PC-9 (cell line): ENCODE results near the gene NKAIN2. TPM values are rescaled to one million over a fixed set of nuclear protein-coding genes. Genes with fewer than 3 reads are reported as not detected.
"Not testable (repeated sequence)": the region's sequence is repeated elsewhere in the genome, so short reads cannot be mapped to it uniquely, and the experiment has no call there.

Source experiments
- BruUV-seq: library from RNA; stranded (reverse); fragments of 400-500 nt; replicated peaks from 2 replicates; lab custom pipeline; 2021; lab: Mats Ljungman, UMichigan
- CTCF ChIA-PET: fragments of 300-600 bp; sonication (Branson Sonifier 250); formaldehyde crosslinking; loops from one replicate; lab custom pipeline; 2022; ENCODE audit warnings: antibody characterized with exemption; lab: Charles Lee
- POLR2A ChIA-PET: fragments of 300-600 bp; sonication (Branson Sonifier 250); formaldehyde crosslinking; loops from one replicate; lab custom pipeline; 2022; ENCODE audit warnings: antibody characterized with exemption; ENCODE audit not compliant: unreplicated experiment; lab: Charles Lee
- DNase-seq, 2 experiments: peaks; one replicate each; pipeline versions ENCODE4 v3.0.0 to v3.0.0-alpha.2; 2015 to 2022; ENCODE audit warnings: mixed read lengths in 1 of 2
- H2AFZ ChIP-seq: fragments of 200-600 bp; sonication (generic); 2 replicates; pipeline ENCODE4 v1.8.1; 2017; ENCODE audit warnings: antibody characterized with exemption
- H3F3A ChIP-seq: fragments of 200-600 bp; sonication (generic); 2 replicates; pipeline ENCODE4 v1.8.1; 2017; ENCODE audit warnings: antibody characterized with exemption, mild to moderate bottlenecking, low read depth; ENCODE audit not compliant: insufficient read depth
- H3K27ac ChIP-seq: fragments of 200-600 bp; sonication (generic); 2 replicates; pipeline ENCODE4 v1.6.1; 2016; ENCODE audit warnings: mixed run types
- H3K27me3 ChIP-seq: fragments of 200-600 bp; sonication (generic); 2 replicates; pipeline ENCODE4 v1.6.1; 2016; ENCODE audit warnings: low read depth, mixed run types; ENCODE audit not compliant: insufficient read depth
- H3K36me3 ChIP-seq: fragments of 200-600 bp; sonication (generic); 2 replicates; pipeline ENCODE4 v1.6.1; 2016; ENCODE audit warnings: low read depth, mixed run types
- H3K4me1 ChIP-seq: fragments of 200-600 bp; sonication (generic); replicated peaks from 2 replicates; pipeline ENCODE4 v1.6.1; 2016; ENCODE audit warnings: mixed run types; ENCODE audit not compliant: insufficient read depth
- H3K4me2 ChIP-seq: fragments of 200-600 bp; sonication (generic); 2 replicates; pipeline ENCODE4 v1.6.1; 2017; ENCODE audit warnings: mixed run types
- H3K4me3 ChIP-seq: fragments of 200-600 bp; sonication (generic); 2 replicates; pipeline ENCODE4 v1.6.1; 2016; ENCODE audit warnings: mixed run types
- H3K79me2 ChIP-seq: fragments of 200-600 bp; sonication (generic); 2 replicates; pipeline ENCODE4 v1.6.1; 2017; ENCODE audit warnings: low read depth, mixed run types
- H3K9me2 ChIP-seq: fragments of 200-600 bp; sonication (generic); 2 replicates; pipeline ENCODE4 v1.8.1; 2017; ENCODE audit warnings: mild to moderate bottlenecking; ENCODE audit not compliant: insufficient read depth
- H3K9me3 ChIP-seq: fragments of 200-600 bp; sonication (generic); 2 replicates; pipeline ENCODE4 v1.8.1; 2016; ENCODE audit warnings: low read depth; ENCODE audit not compliant: insufficient read depth
- H4K20me1 ChIP-seq: fragments of 200-600 bp; sonication (generic); 2 replicates; pipeline ENCODE4 v1.8.1; 2017; ENCODE audit not compliant: insufficient read depth
- CTCF ChIP-seq: fragments of 200-600 bp; sonication (generic); conservative IDR thresholded peaks from 2 replicates; pipeline ENCODE4 v1.6.1; 2017; ENCODE audit warnings: mixed run types, antibody characterized with exemption, mild to moderate bottlenecking, moderate library complexity
- EZH2 ChIP-seq: fragments of 200-600 bp; sonication (generic); IDR thresholded peaks from 2 replicates; pipeline ENCODE4 v1.8.0; 2017; ENCODE audit warnings: antibody characterized with exemption, low read depth
- intact Hi-C: fragments of 100-400 bp; cut with micrococcal nuclease; formaldehyde crosslinking; loops from one replicate; pipeline ENCODE4 v1.10.0; 2022; ENCODE audit not compliant: unreplicated experiment
- total RNA-seq: library from RNA; stranded (reverse); gene quantifications from 2 replicates; pipeline ENCODE4 v1.2.3, GENCODE V29; 2021

The NKAIN2 gene
- total RNA-seq, 1 experiment from 2014 or later, result not detected

- Histone ChIP-seq H4K20me1 (no peaks in the 10 kb centered on the region), H3K4me3 (no peak overlapping the region), H3K4me2 (no peak overlapping the region), H3K36me3 (no peaks in the 10 kb centered on the region), H2AFZ (no peak overlapping the region), H3K9me3 (no peaks in the 10 kb centered on the region), H3K27me3 (no peaks in the 10 kb centered on the region), H3K27ac (no peak overlapping the region), H3K4me1 (no peaks in the 10 kb centered on the region), H3F3A (no peaks in the 10 kb centered on the region), H3K79me2 (no peaks in the 10 kb centered on the region), H3K9me2 (no peaks in the 10 kb centered on the region)
- CTCF ChIA-PET, result no interaction called here
- no TSS peak for BruUV-seq
- DNase-seq, result no peak
- POLR2A ChIA-PET, result no interaction called here
- TF ChIP-seq EZH2 (no peak), CTCF (no peak)
- intact Hi-C loops, result no loop called here
These were observed 183.3 kb downstream of the NKAIN2 start for GRCh38 chr6:123986938-123987337.

- CTCF ChIA-PET, H3F3A ChIP-seq, H2AFZ ChIP-seq, POLR2A ChIA-PET, H4K20me1 ChIP-seq, H3K4me3 ChIP-seq, H3K4me2 ChIP-seq, H3K9me2 ChIP-seq, intact Hi-C loops, H3K27ac ChIP-seq, H3K27me3 ChIP-seq, BruUV-seq, H3K36me3 ChIP-seq, H3K9me3 ChIP-seq, H3K4me1 ChIP-seq, H3K79me2 ChIP-seq, DNase-seq: not testable (repeated sequence)
These were observed 186.3 kb downstream of the NKAIN2 start for GRCh38 chr6:123989918-123990317.

DNA sequence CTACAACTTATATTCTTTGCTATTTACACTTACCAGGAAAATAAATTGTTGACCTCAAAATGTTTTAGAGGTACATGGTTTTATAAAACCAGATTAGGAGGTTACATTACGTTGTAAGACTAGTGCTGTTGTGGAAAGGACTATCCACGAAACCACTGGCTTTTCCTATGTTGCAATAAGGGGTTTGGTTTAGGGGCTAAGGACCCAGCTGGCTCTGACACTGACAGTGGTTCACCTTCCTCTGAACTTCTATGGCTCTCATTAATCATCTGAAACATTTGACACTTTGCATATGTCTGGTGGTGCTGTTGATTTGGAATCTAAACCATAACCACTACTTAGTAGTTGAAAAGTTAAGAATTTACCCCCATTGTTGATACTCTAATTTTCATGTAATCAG, 186.7 kb downstream of the NKAIN2 start:
- TF ChIP-seq EZH2, result no peak
- no peak for TF ChIP-seq CTCF
- DNase-seq, result no peak
- Histone ChIP-seq H3K9me3 (no peaks in the 10 kb centered on the region), H4K20me1 (no peaks in the 10 kb centered on the region), H3K27ac (no peak overlapping the region), H3K27me3 (no peaks in the 10 kb centered on the region), H3K4me2 (no peak overlapping the region), H3K9me2 (no peaks in the 10 kb centered on the region), H3F3A (no peaks in the 10 kb centered on the region), H3K36me3 (no peaks in the 10 kb centered on the region), H3K4me1 (no peaks in the 10 kb centered on the region), H2AFZ (no peak overlapping the region), H3K4me3 (no peak overlapping the region), H3K79me2 (no peaks in the 10 kb centered on the region)
- CTCF ChIA-PET, result no interaction called here
- no TSS peak for BruUV-seq
- intact Hi-C loops, result no loop called here
- POLR2A ChIA-PET, result no interaction called here

GRCh38 chr6:123994168-123994567, 190.5 kb downstream of the NKAIN2 start:
- no peak for DNase-seq
- Histone ChIP-seq H3K9me3 (no peaks in the 10 kb centered on the region), H3K4me1 (no peaks in the 10 kb centered on the region), H3F3A (no peaks in the 10 kb centered on the region), H3K4me2 (no peak overlapping the region), H3K36me3 (no peaks in the 10 kb centered on the region), H3K27me3 (no peaks in the 10 kb centered on the region), H2AFZ (no peak overlapping the region), H3K9me2 (no peaks in the 10 kb centered on the region), H3K4me3 (no peak overlapping the region), H3K79me2 (no peaks in the 10 kb centered on the region), H4K20me1 (no peaks in the 10 kb centered on the region), H3K27ac (no peak overlapping the region)
- no TSS peak for BruUV-seq
- TF ChIP-seq EZH2 (no peak), CTCF (no peak)
- POLR2A ChIA-PET, result no interaction called here
- CTCF ChIA-PET, result interaction anchor here (0.7 kb wide), 1 partner anchor 147 kb away, joined by 6 read pairs; no protein-coding TSS in a partner anchor
- intact Hi-C loops, result no loop called here
